GM06990 (cell line): ENCODE results near the gene CAPN10.

ENCODE experiments used
- DNase-seq: peaks from one replicate; pipeline ENCODE4 v3.0.0-alpha.2; 2011; ENCODE audit not compliant: insufficient read length; ENCODE audit errors: extremely low read depth
- H3K27me3 ChIP-seq: replicated peaks from 2 replicates; pipeline ENCODE4 v1.6.0; 2011; ENCODE audit warnings: low read length; ENCODE audit not compliant: control insufficient read depth, insufficient read depth
- H3K36me3 ChIP-seq: 2 replicates; pipeline ENCODE4 v1.5.1; 2011; ENCODE audit warnings: low read length; ENCODE audit not compliant: control insufficient read depth, insufficient read depth
- H3K4me3 ChIP-seq: replicated peaks from 2 replicates; pipeline ENCODE4 v1.5.1; 2011; ENCODE audit warnings: low read depth, mild to moderate bottlenecking, control low read depth, low read length
- CTCF ChIP-seq: IDR thresholded peaks from 2 replicates; pipeline ENCODE4 v1.5.1; 2011; ENCODE audit warnings: low read length, control low read depth, mild to moderate bottlenecking, inconsistent platforms; ENCODE audit not compliant: insufficient read depth, poor library complexity, severe bottlenecking

Gene CAPN10

GRCh38 chr2:240647503-240648154, 61.1 kb downstream of the CAPN10 start:
- DNase-seq = no peak
- Histone ChIP-seq H3K4me3 (no peak overlapping the region), H3K36me3 (no peaks in the 10 kb centered on the region), H3K27me3 (no peaks in the 10 kb centered on the region)
- no peak for TF ChIP-seq CTCF

GRCh38 chr2:240648155-240648649, 61.7 kb downstream of the CAPN10 start:
- Histone ChIP-seq H3K4me3 (no peak overlapping the region), H3K36me3 (no peaks in the 10 kb centered on the region), H3K27me3 (no peaks in the 10 kb centered on the region)
- DNase-seq = no peak
- no peak for TF ChIP-seq CTCF
